A673 (cell line): ENCODE measurements around the gene TAOK2.

Source experiments
- EZH2 ChIP-seq: fragments of 200-600 bp; sonication (generic); IDR thresholded peaks from 2 replicates; pipeline ENCODE4 v1.6.1; 2017; ENCODE audit warnings: borderline replicate concordance, low read depth, mild to moderate bottlenecking, mixed read lengths, antibody characterized with exemption, low read length; ENCODE audit not compliant: poor library complexity, severe bottlenecking
- TF ChIP-seq, protein P1 (sequence below): fragments of 300-800, 200-600 bp; sonication (generic); conservative IDR thresholded peaks from 2 replicates; pipeline ENCODE4 v1.5.1; 2017; ENCODE audit warnings: low read depth, mild to moderate bottlenecking, antibody characterized with exemption, low read length, moderate library complexity, mixed read lengths

DNA sequence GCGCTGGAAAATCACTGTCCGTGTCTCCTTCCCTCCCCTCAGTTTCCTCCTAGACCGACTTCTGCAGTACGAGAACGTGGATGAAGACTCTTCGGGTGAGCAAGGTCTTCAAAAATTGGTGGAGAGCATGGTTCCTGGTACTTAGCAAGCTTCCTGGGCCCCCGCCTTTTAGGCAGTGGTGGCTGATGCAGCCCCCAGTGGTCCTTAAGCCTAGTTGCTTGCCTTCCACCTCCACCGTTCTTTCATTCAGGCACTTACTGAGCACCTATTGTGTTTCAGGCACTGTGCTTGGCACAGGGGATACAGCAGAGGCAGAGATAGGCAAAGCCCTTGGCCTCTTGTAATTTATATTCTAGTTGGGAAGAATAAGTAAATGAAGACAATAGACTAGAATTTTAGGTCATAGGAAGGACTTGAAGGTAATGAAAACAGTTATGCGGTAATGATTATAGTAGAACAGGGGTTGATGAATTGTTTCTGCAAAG, 23.1 kb downstream of the TAOK2 start:
- TF ChIP-seq, protein P1, sequence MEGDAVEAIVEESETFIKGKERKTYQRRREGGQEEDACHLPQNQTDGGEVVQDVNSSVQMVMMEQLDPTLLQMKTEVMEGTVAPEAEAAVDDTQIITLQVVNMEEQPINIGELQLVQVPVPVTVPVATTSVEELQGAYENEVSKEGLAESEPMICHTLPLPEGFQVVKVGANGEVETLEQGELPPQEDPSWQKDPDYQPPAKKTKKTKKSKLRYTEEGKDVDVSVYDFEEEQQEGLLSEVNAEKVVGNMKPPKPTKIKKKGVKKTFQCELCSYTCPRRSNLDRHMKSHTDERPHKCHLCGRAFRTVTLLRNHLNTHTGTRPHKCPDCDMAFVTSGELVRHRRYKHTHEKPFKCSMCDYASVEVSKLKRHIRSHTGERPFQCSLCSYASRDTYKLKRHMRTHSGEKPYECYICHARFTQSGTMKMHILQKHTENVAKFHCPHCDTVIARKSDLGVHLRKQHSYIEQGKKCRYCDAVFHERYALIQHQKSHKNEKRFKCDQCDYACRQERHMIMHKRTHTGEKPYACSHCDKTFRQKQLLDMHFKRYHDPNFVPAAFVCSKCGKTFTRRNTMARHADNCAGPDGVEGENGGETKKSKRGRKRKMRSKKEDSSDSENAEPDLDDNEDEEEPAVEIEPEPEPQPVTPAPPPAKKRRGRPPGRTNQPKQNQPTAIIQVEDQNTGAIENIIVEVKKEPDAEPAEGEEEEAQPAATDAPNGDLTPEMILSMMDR: no peak
- no peak for TF ChIP-seq EZH2
